Endothelial cell of umbilical vein (primary cell): Measurements from ENCODE around the gene STYXL1.
"Not testable (repeated sequence)": the region's sequence is repeated elsewhere in the genome, so short reads cannot be mapped to it uniquely, and the experiment has no call there.

Source experiments
- POLR2AphosphoS5 ChIP-seq: IDR thresholded peaks from 2 replicates; pipeline ENCODE4 v1.6.1; 2012; ENCODE audit warnings: low read depth, mild to moderate bottlenecking, control low read depth, low read length, moderate library complexity; ENCODE audit not compliant: insufficient read depth
- TF ChIP-seq, protein P1 (sequence below), 2 donors: IDR thresholded peaks; 1 replicate in 1 of 2; 2 replicates in 1 of 2; pipeline ENCODE4 v1.5.1; 2011; ENCODE audit warnings: low read length in 2 of 2, mild to moderate bottlenecking in 2 of 2, moderate library complexity in 2 of 2, control low read depth in 1 of 2, inconsistent platforms in 1 of 2, low read depth in 1 of 2; ENCODE audit not compliant: insufficient read depth in 1 of 2; ENCODE audit errors: extremely low read depth in 1 of 2

GRCh38 chr7:76018520-76018919 is 29.3 kb downstream of the STYXL1 start:
- not testable (repeated sequence) for TF ChIP-seq POLR2AphosphoS5
- TF ChIP-seq, protein P1, sequence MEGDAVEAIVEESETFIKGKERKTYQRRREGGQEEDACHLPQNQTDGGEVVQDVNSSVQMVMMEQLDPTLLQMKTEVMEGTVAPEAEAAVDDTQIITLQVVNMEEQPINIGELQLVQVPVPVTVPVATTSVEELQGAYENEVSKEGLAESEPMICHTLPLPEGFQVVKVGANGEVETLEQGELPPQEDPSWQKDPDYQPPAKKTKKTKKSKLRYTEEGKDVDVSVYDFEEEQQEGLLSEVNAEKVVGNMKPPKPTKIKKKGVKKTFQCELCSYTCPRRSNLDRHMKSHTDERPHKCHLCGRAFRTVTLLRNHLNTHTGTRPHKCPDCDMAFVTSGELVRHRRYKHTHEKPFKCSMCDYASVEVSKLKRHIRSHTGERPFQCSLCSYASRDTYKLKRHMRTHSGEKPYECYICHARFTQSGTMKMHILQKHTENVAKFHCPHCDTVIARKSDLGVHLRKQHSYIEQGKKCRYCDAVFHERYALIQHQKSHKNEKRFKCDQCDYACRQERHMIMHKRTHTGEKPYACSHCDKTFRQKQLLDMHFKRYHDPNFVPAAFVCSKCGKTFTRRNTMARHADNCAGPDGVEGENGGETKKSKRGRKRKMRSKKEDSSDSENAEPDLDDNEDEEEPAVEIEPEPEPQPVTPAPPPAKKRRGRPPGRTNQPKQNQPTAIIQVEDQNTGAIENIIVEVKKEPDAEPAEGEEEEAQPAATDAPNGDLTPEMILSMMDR (IDR thresholded peaks at IDR 0.05; ENCODE audit: extremely low read depth in 1 of 2, insufficient read depth in 1 of 2, low read depth in 1 of 2, low read length in 2 of 2), result not testable (repeated sequence)
